Anterior cingulate cortex (tissue), 58 donors: ENCODE measurements around the gene FRMD1.

Experiments
- DNase-seq, 58 donors: peaks; one replicate each; lab custom pipeline; 2025; lab: John Stamatoyannopoulos, UW

The FRMD1 gene

GRCh38 chr6:168113226-168113625, 34.2 kb upstream of the FRMD1 start:
- DNase-seq = no peak

GRCh38 chr6:168111911-168112310, 32.9 kb upstream of the FRMD1 start:
- DNase-seq = no peak

GRCh38 chr6:168110437-168110836, 31.4 kb upstream of the FRMD1 start:
- no peak for DNase-seq

DNA sequence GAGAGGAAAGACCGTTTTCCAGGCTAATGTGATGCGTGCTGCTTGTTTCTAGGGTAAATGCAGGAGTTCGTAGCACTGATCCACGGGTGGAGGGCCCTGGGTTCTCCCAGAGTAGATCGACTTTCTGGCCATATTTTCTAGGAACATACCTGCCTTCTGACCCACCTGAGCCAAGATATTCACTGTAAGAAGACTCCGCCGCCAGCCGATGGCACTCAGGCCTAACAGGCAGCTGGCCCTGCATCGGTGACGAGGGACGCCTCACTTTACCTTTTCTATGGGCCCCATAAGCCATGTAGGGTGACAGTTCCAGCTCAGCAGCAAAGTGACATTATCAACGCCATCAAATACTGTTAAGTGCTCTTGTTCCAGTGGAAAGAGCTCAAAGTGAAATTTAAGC, 30.2 kb upstream of the FRMD1 start:
- no peak for DNase-seq

- no peak for DNase-seq
Measured at GRCh38 chr6:168107191-168107983, 28.4 kb upstream of the FRMD1 start.

- DNase-seq = no peak
Measured at GRCh38 chr6:168106633-168107005, 27.6 kb upstream of the FRMD1 start.

GRCh38 chr6:168105813-168106632, 27.0 kb upstream of the FRMD1 start:
- no peak for DNase-seq

GRCh38 chr6:168104636-168105035, 25.6 kb upstream of the FRMD1 start:
- no peak for DNase-seq

DNA sequence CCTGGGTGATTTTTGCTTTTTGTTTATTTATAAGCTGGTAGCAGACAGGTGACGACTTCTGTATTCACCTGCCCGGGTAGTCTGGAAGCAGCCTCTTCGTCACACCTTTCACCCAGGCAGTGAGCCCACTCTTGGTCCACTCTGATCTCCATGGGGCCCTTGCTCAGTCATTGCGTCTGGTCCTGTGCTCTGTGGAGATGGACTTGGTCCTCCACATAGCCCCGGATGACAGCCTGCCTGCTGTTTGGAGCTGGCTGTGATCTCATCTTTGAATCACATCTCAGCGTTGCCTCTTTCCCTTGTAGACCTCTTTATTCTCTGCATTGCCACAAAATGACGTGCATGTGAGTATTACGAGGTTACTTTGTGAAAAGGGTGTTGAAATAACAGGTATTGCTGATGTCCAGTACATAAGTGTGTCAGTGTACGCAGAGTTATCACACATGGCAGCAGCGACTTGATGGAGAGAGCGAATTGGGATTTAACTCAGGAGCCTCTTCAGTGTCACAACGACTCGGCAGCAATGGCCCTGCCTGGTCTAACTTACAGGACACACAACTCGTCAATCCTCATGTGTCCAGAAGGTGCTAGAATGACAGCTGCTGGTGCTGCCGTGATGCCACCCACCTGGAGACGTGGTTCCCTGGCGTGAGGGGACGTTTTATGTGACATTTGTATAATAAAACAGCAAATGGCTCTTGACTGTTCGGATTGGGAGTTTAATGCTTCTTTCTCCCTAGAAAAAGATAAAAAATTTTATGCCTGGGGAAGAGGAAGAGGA, 24.2 kb upstream of the FRMD1 start:
- no peak for DNase-seq

DNA sequence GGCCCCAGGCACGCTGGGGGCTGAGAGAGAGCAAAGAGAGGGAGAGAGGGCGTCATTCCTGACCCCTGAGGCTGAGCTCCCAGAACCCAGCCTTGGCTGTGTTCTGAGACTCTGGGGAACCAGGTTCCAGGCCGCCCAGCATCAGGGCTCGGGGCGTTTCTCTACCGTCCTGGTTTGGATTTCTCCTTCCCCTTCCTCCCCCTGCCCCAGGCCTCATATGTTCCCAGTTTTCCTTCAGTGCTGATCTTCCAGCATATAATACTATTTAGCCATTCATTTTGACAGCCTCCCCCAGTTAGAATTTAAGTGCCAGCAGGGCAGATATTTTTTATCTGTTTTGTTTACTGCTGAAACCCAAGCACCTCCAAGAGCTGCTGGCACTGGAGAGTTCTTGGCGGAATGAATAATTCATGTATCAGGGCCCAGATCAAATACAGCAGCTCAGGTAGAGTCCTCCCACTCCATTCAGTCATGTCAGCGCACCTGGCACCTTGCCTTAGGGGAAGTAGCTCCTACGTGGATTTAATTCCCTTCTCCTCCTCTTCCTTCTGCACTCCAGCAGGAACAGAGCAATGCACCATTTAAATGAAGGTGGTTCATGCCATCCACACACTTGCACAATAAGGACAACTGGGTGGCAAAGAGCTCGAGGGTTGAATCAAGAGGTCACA, 23.4 kb upstream of the FRMD1 start:
- peak in 1 of 58 donors; percentile 27 for DNase-seq

DNA sequence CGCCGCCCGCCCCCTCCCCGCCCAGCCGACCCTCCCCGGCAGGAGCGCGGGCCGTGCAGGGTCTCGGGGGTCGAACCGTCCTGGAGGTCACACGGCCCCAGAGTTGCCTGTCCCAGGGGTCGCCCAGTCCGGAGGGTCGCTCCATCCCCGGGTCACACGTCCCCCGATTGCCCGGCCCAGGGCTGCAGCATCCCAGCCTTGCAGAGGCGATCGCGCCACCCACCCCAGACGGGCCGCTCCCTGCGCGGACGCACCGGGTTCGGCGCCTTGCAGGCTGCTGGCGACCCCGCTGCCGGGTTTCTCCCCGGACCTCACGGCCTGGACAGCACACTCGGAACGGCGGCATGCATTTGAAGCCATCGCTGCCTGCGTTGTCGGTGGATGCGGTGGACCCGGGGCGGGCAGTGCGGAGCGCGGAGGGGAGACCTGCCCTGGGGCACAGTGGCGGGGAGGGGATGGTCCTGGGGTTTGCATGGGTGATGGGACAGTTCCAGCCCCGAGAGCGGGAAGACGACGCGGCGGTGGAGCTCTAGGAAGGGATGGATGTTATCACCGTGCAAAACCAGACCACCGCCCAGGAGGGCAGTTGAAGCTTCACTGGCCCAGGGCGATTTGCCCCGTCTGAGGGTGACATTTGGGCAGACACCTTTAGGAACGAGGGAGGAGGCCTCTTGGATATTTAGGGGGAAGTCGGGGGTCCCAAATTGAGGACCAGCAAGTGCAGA, 22.7 kb upstream of the FRMD1 start:
- DNase-seq = no peak

DNA sequence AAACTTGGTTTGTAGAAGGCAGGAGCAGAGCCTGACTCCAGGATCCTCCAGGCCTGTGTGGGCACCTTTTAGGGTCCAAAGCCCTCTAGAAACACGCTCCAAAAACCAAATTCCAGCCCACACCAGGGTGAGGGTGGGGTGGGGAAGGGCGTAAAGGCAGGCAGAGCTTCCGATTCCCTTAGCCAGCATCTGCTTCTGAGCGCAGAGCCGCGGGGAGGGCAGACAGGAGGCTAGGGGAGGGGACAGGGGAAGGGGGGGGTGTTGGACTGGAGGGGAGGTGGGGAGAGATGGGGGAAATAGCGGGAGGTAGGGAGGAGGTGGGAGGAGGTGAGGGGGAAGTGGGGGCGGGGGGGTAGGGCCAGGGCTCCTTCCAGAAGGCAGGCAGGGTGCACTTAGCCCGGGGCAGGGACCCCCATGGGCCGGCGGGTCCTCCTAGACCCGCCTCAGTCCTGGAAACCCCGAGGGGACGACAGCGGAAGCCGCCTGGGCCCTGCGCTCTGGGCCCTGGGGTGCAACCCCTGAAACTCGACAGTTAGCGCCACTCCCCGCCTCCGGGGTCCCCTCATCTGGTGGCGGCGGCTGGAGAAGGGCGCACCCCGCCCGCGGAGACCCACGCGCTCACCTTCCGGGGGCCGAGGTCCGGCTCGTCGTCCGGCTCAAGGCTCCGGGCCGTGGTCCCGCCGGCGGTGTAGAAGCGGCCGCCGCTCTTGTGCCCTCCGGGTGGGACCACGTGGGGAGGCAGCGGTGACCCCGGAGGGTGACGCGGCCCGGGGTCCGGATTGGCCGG, 22.0 kb upstream of the FRMD1 start:
- DNase-seq = no peak

DNA sequence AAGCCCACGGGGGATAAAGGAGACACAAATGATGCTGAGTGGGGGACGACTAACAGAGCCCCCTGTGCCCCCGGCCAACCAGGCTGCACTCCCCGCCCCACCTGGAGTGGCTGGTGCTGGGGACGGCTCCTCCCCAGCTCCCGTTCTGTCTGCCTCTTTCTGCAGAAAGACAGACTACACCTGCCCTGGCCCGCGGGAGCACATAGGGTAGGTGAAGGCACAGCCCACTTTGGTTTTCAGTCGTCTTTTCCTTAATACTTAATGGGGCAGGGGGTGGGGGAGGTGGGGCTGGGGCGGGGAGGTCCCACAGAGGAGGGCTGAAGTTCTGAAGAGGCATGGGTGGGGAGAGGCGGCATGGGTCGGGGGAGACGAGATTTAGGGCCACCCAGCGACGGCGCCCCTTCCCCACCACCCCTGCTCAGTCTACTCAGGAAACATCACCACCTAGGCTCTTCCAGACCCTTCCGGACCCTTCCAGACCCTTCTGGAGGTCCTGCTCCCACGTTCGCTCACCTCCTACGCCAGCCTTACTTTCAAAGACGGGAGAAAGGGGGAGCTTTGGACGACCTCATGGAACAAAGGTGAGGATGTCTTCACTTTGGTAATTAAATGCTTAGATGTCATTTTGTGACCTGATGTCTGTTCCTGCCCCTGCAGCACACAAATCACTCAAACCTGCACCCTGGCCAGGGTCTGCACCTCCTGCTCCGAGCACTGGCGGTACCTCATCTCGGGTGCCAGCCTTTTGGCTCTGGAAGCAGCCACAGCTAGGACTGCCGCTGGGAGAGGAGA, 21.2 kb upstream of the FRMD1 start:
- DNase-seq = no peak

GRCh38 chr6:168099201-168100010, 20.4 kb upstream of the FRMD1 start:
- no peak for DNase-seq

DNA sequence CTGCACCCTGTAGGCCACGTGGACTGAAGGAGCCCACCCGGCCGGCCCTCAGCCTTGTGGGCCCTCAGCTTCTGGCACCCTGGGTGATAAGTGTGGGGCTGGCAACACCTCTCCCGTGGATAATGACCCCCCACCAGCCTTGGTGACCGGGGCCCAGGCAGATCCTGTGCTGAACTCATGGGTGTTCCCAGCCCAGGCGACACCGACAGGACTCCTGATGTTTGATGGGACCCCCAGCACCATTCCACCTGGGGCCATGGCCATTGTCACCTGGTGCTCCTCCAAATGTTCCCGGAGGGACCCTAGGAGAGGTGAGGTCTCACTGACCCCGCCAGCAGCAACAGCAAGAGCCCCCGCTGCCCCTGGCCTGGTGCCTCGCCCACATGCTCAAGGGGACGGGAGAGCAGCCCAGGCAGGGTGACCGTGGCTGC, 19.4 kb upstream of the FRMD1 start:
- DNase-seq = no peak

DNA sequence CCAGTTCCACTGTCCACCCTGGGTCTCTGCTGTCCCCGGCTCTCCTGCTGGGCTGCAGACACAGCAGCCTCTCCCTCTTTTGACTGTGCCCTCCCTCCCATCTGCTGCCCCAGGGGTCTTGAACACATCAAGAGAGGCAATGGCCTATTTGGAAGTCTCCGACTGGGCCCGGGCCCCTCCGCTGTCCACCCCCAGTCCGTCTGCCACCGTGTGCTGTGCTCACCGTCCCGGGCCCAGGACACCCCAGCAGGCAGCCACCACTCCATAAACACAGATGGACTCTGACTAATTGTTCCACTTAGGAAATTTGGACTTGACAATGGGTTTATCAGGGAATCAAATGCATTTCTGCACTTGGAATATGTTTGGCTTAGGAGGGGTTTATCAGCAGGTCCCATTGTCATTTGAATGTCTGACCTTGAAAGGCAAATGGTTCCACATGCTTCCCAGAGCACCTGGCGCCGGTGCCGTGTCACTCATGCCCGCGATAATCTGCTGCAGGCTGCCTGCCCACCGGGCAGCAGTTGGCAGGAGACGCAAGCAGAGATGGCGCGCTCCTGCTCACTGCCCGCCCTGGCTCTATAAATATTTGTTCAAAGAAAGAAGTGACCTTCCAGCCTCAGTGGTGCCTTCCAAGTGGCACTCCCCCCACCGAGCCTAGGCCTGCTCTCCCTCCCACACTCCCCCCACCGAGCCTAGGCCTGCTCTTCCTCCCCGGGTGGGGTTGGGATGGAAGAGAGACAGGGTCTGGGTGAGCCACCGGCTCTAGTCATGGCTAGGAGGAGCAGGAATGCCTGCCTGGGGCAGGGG, 18.8 kb upstream of the FRMD1 start:
- DNase-seq = no peak
